Measurements from ENCODE around the gene OR3A3.
"Not testable (repeated sequence)": the region's sequence is repeated elsewhere in the genome, so short reads cannot be mapped to it uniquely, and the experiment has no call there.

- TF ChIP-seq ZNF362, ZNF155 (tag by site-specific recombination; IDR thresholded peaks at IDR 0.05): not testable (repeated sequence)
These were observed 22.0 kb downstream of the OR3A3 start for GRCh38 chr17:3433215-3433614.

All from HEK293 (cell line).